CD4-positive, alpha-beta T cell treated with Interleukin-21 for 1 hour (primary cell): ENCODE measurements around the gene TUBA8.
"Not testable (repeated sequence)": the region's sequence is repeated elsewhere in the genome, so short reads cannot be mapped to it uniquely, and the experiment has no call there.

Experiments used
- DNase-seq: peaks from one replicate; pipeline ENCODE4 v3.0.0-alpha.2; 2020

Gene TUBA8

DNA sequence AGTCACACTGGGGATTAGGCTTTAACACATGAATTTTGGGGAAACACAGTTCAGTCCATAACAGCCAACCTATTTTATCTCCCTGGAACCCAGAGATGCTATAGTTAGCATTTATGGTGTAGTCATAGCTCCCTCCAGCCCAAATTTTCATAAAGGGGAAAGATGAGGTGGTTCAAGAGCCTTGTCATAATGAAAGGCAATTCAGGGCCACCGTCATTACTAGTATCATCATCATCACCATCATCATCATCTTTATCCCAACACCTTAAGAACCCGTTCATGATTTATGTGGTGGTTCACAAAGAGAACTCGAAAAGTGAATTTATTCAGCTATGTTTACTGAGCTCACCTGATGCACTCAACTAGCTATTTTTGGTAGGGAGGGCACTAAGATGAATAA is 2.4 kb upstream of the TUBA8 start:
- no peak for DNase-seq

DNA sequence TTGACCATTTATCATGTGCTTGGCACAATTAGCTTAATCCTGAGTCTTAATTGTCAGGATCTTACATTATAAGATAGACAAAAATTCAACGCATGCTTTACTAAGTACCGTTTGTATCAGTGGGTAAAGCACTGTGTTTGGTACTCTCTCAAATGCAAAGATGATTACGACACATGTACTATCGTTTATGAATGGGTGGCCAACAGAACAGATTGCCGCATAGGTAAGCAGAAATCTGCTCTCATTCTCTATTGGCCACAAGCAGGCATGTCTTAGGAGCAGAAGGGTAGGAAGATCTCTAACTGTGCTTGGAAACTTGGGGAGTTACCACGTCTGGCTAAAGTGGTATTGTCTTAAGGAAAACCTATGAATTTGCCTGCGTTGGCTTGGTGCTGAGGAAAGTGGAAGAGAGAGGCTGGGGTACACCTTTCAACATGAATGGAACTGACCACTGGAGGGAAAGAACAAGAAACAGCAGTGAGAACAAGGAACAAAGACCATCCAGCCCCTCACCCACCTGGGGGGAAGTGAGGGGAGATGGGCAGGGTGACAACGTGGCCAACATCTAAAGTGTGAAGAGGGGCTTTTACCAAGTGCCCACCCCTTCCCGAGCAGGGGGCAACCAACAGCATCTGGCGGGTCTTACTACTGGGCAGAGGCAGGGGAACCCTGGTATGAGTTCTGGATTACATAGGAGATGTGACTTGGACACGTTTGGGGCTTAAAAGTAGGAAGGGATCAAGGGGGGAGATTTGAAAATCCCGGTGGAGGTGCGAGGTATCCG is 1.0 kb upstream of the TUBA8 start:
- no peak for DNase-seq

DNA sequence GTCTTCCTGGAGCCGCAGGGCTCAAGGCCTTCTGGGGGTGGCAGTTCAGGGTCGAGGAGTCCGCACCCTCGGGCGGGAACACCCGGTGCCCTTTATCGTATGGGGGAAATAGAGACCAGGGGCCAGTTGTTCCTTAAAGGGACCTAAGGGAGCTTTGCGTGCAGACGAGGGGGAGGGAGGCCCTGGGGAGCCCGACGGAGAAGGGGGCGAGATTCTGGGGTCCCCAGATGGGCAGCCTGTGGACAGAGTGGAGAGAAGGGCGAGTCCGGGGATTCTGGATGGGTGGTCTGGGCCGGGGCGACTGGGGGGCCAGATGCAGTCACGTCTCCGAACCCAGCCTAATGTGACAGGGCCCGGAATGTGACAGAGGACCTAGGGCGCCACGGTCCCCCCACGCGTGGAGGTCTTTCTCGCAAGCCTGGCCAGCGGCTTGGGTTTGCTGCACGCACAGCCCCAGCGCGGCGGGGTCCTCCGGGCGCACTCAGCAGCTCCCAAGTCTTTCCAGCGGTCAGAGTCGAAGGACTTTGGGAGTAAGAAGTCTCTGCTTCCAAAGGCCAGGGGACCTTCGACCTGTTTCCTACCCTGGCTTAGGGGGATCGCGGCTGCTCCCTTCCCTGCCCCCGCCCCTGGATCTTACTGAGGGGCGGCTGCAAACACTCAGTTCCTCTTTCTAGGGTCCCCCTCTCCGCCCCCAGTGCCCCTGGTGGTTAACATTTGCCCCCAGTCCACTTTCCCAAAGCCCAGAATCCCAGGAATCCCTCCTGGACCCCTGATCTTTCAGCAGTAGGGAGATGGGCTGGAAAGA is 547 bp downstream of the TUBA8 start:
- no peak for DNase-seq

DNA sequence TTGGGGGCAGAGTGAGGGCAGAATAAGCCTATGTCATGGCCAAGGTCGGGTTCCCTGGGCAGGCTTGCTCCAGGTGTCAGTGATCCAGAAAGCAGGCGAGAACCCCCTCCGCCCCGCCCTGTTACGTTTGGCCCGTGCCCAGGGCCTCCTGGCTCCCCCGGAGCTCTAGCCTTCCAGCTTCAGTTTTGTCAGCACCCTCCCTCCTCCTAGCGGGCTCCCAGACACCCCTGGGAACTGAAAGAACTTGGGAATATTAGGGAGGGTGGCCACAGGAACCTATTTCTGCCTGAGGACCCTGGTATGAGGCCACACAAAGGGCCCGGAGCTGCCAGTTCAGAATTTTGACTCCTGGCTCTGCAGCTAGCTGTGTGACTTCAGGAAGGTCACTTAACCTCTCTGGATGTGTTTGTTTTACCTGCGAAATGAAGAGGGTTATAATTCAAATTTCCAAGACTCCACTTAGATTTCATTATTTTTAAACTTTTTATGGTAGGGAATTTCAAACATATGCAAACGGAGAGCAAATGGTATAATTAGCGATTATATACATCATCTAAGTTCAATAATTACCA is 1.2 kb downstream of the TUBA8 start:
- DNase-seq = no peak

- DNase-seq = no peak
Observed at GRCh38 chr22:18112440-18112839, 1.8 kb downstream of the TUBA8 start.

DNA sequence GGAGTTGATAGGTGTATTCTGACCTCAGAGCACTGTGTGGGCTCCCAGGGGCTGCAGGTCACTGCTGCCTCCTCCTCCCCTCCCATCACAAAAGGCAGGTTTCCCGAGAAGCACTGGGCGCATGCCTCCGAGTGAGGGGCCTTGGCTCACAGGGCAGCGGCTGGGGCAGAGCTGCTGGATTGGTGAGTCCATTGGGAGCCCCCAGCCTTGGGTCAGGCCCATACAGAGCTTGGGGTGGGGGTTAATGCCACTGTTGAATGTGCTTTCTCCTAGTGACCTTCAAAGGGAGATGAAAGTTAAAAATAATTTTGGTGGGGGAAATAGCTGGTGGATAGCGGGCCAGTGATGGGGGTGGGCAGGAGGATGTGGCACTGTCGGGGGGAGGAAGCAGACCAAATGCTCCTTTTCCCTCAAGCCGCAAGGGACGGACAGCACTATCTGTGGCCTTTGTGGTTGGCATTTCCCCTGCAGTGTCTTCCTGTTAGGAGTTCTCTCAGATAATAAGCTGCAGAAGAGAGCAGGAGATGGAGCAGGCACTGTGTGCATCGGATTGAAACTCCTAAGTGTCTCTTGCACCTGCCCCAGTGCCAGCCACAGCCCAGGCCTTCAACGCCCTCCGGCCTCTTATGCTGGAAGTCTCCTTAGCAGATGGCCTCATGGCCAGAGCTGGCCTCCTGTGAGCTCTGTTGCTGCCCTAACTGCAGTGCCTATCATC is 3.2 kb downstream of the TUBA8 start:
- DNase-seq = peak; percentile 5

DNA sequence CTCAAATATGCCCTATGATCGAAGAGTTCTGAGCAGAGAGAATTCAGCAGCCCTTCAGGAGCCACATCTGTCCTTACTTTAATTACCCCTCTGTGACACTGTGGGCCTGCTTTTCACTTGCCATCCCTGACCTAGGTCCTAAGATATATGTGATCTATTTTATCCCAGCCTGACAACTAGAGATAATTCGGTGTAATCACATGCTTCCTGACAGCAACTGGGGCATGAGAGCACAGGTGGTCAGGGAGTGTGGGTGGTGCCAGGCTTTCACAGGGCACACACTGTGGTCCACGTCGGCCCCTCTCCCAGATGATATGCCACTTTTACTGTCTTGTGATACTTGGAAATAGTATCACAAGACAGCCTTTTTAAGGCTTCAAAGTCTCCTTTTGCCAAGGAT is 3.9 kb downstream of the TUBA8 start:
- no peak for DNase-seq

DNA sequence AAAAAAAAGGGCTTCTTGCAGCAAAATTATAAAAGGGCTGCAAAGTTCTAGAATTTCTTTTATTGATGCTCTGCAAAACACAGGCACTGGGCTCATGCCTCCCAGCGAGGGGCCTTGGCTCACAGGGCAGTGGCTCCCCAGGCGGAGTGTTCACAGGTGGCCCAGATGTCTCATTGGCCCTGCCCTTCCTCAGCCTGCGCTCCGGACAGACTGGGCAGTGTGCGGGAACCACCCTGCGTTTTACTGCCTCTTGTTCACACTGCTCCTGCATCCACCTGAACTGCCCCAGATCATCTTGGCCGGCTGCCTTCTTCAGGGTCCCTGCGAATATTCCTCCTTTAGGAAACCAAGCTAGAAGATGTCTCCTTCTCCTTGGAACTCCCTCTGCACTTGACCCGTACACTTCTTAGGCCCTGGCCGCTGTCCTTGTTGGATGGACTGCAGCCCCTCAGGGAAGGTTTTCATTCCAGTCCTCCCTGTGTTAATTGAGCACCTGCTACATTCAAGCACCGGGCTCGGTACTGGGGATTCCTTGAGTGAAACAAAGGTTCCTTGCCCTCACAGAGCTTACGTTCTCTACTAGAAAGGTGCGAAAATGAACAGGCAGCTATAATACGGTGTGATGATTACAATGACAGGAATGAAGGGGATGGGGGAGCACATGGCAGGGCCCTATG is 4.5 kb downstream of the TUBA8 start:
- no peak for DNase-seq

DNA sequence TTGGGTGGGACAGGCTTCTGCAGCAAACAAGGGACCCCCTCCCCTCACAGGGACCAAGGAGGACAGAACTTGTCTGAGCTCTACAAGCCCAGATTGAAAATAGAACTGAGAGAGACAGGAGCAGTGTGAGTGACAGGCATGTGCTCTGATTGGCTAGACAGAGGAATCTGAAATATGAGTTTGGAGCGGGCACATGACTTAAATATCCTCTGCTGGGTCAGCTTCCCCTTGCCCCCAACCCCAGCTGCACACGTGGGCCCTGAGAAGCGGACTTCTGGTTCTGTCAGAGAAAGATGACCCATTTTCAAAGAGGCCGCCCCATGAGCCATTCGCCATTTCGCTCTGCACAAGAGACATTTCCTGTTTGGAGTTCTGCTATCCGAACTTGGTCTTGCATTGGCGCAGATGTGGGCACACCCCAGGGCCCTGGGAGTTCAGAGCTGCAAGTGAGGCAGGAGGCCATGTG is 5.3 kb downstream of the TUBA8 start:
- DNase-seq = no peak

DNA sequence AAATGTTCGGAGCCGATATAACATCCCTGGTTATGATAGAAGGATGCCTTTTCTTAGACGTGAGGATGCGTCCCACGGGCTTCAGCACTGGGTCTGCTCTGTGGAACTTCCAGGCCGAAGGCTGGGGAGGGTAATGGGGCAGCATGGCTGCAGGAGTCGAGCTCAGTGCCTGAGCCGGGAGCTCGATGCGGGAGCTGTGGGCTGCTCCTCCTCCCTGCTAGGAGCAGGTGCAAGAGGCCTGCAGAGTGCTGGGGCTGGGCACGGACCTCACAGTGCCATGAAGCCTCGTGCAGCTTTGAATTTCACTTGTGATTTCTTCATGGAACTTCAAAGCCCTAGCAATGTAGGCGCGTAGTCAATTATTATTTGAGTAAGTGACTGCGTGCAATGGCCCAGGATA is 6.0 kb downstream of the TUBA8 start:
- DNase-seq = no peak

- DNase-seq = no peak
Observed at GRCh38 chr22:18118345-18118915, 7.8 kb downstream of the TUBA8 start.

DNA sequence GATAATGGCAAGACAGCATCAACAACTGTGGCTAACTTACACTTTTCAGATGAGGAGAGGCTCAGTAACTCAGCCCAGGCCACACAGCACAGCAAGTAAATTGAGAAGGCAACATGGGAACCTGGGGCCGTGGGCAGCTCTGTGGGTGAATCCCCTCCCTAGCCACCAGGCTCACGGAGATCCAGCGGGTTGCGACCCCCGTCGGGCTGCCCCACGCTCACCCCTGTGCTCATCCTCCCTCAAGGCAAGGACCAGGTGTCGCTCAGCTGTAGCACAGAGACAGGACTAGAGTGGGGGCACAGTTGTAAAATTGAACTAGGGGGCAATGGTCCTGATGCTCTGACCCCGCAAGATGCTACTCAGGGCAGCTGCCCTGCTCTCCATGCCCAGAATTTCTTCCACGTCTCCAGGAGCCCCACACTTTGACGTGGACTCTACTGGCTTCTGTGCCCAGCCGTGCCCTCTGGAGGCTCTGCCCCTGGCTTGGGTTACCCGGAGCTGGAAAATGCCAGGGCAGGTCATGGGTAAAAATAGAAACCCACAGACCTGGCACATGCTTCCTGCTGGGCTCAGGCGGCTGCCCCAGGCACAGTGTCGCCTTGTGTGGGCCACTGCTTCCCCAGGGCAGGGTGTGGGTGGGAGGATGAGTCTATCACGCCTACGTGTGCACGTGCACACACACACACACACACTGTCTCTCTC is 9.0 kb downstream of the TUBA8 start:
- DNase-seq = no peak

DNA sequence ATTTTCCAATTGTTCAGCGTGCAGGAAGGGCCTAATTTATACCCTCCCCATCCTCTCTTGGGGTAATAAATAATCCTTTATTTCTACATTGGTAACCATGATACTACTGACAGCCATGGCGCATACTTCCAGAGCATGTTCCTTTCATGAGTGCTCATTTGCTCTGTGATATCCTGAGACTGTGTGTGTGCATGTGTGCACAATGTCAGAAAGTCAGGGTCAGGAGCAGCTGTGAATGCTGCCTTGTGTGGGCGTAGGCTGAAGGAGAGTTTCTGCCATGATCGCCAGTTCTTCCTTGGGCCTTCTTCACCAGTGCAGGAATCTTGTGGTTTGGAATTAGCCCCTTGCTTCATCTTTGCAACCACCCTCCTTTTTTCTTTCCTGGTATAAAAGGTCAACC is 10.2 kb downstream of the TUBA8 start:
- DNase-seq = no peak

- no peak for DNase-seq
Observed at GRCh38 chr22:18121506-18121905, 10.9 kb downstream of the TUBA8 start.

GRCh38 chr22:18121954-18122554 is 11.4 kb downstream of the TUBA8 start:
- no peak for DNase-seq

DNA sequence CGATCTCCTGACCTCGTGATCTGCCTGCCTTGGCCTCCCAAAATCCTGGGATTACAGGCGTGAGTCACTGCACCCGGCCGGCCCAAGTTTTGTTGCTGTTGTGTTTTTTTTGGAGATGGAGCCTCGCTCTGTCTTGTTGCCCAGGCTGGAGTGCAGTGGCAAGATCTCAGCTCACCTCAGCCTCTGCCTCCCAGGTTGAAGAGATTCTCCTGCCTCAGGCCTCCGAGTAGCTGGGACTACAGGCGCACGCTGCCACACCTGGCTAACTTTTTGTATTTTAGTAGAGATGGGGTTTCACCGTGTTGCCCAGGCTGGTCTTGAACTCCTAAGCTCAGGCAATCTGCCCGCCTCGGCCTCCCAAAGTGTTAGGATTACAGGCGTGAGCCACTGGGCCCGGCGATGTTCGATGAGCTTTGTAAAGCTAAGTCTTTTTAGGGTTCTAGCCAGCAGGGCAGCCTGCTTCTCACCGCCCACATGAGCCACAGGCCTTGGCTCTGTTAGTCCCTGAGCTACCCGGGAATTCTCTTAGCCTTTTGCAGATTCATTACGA is 12.9 kb downstream of the TUBA8 start:
- not testable (repeated sequence) for DNase-seq

GRCh38 chr22:18126606-18127005 is 16.0 kb downstream of the TUBA8 start:
- DNase-seq = no peak

DNA sequence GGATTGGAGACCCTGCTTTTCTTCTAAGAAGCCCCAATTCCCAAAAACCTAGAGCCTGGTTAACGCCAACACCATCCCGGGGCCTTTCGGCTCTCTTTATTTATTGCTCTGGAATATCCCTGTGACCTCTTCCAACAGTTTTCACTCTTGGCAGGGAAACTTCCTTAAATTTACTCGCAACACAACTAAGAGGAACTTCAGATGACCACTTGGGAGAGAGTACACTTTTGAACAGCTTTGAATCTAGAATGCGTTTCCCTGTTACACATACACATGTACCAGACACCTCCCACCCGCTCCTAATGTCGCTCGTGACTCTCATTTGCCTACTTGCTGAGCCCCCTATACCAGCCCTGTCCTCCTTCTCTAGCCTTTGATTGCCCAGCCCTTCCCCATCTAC is 19.4 kb downstream of the TUBA8 start:
- DNase-seq = no peak

- DNase-seq = no peak
Observed at GRCh38 chr22:18130699-18131429, 20.3 kb downstream of the TUBA8 start.

DNA sequence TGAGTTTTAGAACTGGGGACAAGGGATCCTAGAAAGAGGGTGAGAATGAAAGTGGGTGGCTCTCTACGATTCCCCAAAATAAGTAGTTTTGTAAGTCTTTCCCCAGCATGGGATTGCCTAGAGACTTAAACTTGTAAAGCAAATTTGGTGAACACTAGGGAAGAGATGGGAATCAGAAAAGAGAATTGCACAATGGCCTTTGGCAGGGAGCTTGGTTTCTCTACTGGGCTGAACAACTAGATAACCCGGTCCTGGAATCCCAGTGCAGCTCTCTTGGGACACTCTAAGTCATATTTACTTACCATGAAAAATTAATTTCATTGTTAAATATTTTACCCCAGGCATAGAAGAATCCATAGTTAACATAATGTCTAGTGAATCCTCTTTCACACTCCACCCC is 22.8 kb downstream of the TUBA8 start:
- DNase-seq = no peak
